ENCODE measurements around the gene ALAD. TPM values are rescaled to one million over a fixed set of nuclear protein-coding genes. Genes with fewer than 3 reads are reported as not detected.

Gene ALAD
- total and polyA plus RNA-seq, 2 of the 13 experiments (the other 11 are each of a cell fraction or from before 2014, with no cell fraction given), result 21.8 to 30.1 TPM

GRCh38 chr9:113410207-113410864, 9.3 kb upstream of the ALAD start, which contains the start of the genes C9orf43 and POLE3 (continued):
- peak; percentile 89 for TF ChIP-seq ZXDC (CRISPR knock-in tag; IDR thresholded peaks at IDR 0.05)
- no peak for TF ChIP-seq CERS6 (CRISPR knock-in tag; IDR thresholded peaks at IDR 0.05)
- TF ChIP-seq DMAP1 (CRISPR knock-in tag; IDR thresholded peaks at IDR 0.05), result peak; percentile 98
- TF ChIP-seq GABPB1 (CRISPR knock-in tag; IDR thresholded peaks at IDR 0.05), result peak; percentile 91
- TF ChIP-seq NFKB2 (CRISPR knock-in tag; IDR thresholded peaks at IDR 0.05; ENCODE audit: borderline replicate concordance), result peak; percentile 95
- TF ChIP-seq PBX3 (CRISPR knock-in tag; IDR thresholded peaks at IDR 0.05; ENCODE audit: borderline replicate concordance), result no peak
- peak; percentile 70 for TF ChIP-seq ESRRA (CRISPR knock-in tag; IDR thresholded peaks at IDR 0.05; ENCODE audit: low read depth)
- TF ChIP-seq ZNF101 (CRISPR knock-in tag; IDR thresholded peaks at IDR 0.05; ENCODE audit: borderline replicate concordance, low read depth), result no peak
- no peak for TF ChIP-seq CC2D1A (CRISPR knock-in tag; IDR thresholded peaks at IDR 0.05)
- TF ChIP-seq ZNF512B (CRISPR knock-in tag; IDR thresholded peaks at IDR 0.05; ENCODE audit: borderline replicate concordance), result no peak; the same call in 1 of the 2 replicates
- TF ChIP-seq ZNF615 (CRISPR knock-in tag; IDR thresholded peaks at IDR 0.05; ENCODE audit: borderline replicate concordance), result peak; percentile 95; the same call in 1 of the 2 replicates
- 0 out of 2 replicates have a peak, but pooled peaks have one; percentile 77 for TF ChIP-seq ZNF607 (CRISPR knock-in tag; IDR thresholded peaks at IDR 0.05; ENCODE audit: borderline replicate concordance)
- TF ChIP-seq KAT7 (CRISPR knock-in tag; IDR thresholded peaks at IDR 0.05; ENCODE audit: borderline replicate concordance), result 0 out of 2 replicates have a peak, but pooled peaks have one; percentile 83
- TF ChIP-seq ZNF280B (CRISPR knock-in tag; IDR thresholded peaks at IDR 0.05; ENCODE audit: borderline replicate concordance), result no peak
- peak; percentile 26; the same call in 1 of the 2 replicates for TF ChIP-seq HNF4A (CRISPR knock-in tag; IDR thresholded peaks at IDR 0.05)
- no peak; the same call in 1 of the 2 replicates for TF ChIP-seq ZBTB34 (CRISPR knock-in tag; IDR thresholded peaks at IDR 0.05)
- no peak for TF ChIP-seq GPN1 (CRISPR knock-in tag; IDR thresholded peaks at IDR 0.05; ENCODE audit: borderline replicate concordance)
- TF ChIP-seq HMGA1 (CRISPR knock-in tag; conservative IDR thresholded peaks at IDR 0.05), result no peak

Data from HepG2 (cell line).